ENCODE data around the gene LDB2.

Gene LDB2

GRCh38 chr4:16626945-16627344 lies 271.5 kb downstream of the LDB2 start:
- DNase-seq, result no peak

DNA sequence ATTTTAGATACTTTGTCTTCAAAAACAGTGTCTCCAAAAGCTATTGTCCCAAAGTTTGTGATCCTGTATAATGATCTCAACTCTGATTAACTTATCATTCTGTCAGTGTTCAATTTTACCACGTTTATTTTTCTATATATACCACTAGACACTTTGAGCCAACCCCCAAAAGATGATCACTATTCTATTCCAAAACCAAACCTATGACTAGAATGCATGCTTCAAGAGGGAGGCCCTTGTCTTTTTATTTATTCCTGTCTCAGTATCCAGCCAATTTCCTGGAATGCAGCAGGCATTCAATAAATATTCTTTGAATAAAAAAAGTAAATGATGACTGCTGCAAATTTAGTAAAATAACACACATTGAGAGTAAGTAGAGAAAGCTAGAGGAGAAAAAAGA lies 275.6 kb downstream of the LDB2 start:
- DNase-seq, result no peak

GRCh38 chr4:16617435-16617834 lies 281.0 kb downstream of the LDB2 start:
- no peak for DNase-seq

DNA sequence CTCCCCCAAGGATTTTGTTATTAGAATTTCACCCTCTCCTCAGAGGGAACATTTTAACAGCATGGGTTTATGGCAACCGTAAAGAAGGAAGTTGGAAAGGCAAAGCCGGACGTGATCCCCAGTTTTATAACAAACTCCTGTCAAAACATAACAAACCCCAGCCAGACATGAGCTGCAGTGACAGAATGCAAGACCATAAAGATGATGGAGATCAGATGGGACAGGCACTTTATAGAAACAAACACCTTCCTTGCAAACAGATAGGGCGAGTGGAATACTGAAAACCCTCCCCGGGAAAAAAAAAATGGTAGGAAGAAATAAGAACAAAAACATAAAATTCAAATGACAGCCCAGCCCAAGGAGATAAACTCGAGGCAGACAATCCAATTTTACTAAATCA lies 281.4 kb downstream of the LDB2 start:
- DNase-seq, result no peak

GRCh38 chr4:16609170-16609758 lies 289.2 kb downstream of the LDB2 start:
- no peak for DNase-seq

- DNase-seq, result no peak
These were observed 289.8 kb downstream of the LDB2 start for GRCh38 chr4:16608611-16609125.

GRCh38 chr4:16608123-16608522 lies 290.3 kb downstream of the LDB2 start:
- DNase-seq, result no peak

GRCh38 chr4:16607241-16608066 lies 291.0 kb downstream of the LDB2 start:
- DNase-seq, result no peak

GRCh38 chr4:16606691-16607090 lies 291.8 kb downstream of the LDB2 start:
- no peak for DNase-seq

GRCh38 chr4:16603178-16603577 lies 295.3 kb downstream of the LDB2 start:
- no peak for DNase-seq

GRCh38 chr4:16598597-16599206 lies 299.7 kb downstream of the LDB2 start:
- DNase-seq, result no peak

- DNase-seq, result no peak
These were observed 300.4 kb downstream of the LDB2 start for GRCh38 chr4:16597845-16598596.

DNA sequence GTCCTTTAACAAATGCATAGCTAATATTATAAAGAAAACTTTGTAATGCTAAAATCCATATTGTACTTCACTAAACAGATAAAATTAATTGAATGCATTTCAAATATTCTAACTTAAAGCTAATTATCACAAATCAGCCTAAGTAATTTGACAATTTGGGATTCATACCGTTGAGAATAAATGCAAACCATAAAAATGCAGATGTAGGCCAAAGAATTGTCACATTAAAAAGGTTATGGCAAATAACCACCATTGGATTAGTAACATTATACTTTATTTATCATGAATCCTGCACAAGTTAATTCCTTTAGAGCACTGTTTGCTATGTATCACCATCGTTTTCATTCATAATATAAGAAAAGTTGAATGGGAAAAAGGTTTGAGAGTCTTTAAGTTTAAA lies 301.0 kb downstream of the LDB2 start:
- no peak for DNase-seq

DNA sequence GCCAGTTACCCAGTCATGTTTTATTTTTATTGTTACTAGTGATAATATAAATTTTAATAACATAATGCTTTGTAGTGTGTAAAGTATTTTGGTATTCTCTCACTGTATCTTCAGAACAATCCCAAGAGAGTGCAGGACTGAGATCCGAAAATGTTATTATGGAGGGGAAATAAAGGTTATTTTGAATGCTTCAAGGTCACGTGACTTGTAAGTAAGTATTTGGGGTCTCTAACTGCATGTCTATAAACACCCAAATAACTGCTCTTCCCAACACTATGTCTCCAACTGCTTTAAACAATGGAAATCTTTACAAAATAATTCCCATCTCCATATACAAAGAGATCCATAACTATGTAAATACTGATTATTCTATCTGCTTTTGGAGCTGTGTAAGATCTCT lies 302.2 kb downstream of the LDB2 start:
- DNase-seq, result no peak

- no peak for DNase-seq
These were observed 304.3 kb downstream of the LDB2 start for GRCh38 chr4:16594128-16594527.

DNA sequence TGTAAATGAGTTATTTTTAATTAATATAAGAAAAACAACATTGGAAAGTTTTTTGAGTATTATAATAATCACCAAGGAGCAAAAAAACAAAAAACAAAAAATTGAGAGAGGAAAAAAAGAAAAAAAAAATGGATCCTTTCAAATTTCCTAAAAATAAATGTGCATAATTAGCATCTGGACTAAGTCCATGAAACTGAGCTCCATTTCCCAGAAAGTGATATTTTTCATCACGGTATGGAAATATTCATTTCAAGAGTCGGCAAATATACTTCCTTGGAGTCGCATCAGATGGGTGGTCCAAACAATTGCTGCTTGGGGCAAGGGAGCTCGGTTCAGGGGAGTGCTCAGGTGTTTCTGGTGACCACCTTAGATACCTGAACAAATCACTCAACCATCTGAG lies 305.1 kb downstream of the LDB2 start:
- DNase-seq, result no peak

- no peak for DNase-seq
These were observed 307.1 kb downstream of the LDB2 start for GRCh38 chr4:16591272-16591826.

DNA sequence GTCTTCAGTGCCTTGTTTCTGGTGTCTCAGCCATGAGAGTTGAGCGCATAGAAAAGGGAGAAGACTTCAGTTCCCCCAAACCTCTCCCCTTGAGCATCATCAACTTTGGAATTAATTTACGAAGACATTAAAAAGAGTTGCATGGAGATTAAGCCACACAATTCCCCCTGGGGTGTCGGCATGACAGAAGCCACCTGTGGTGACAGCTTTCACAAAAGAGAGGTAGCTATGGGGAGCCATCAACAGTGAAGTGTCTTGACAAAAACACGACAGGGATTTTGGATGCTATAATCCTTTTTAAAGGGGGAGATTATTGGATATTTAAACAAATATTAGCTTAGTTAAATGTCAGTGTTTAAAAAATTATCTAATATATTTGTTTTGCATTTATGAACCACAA lies 307.6 kb downstream of the LDB2 start:
- DNase-seq, result no peak

- DNase-seq, result no peak
These were observed 309.8 kb downstream of the LDB2 start for GRCh38 chr4:16588651-16589050.

DNA sequence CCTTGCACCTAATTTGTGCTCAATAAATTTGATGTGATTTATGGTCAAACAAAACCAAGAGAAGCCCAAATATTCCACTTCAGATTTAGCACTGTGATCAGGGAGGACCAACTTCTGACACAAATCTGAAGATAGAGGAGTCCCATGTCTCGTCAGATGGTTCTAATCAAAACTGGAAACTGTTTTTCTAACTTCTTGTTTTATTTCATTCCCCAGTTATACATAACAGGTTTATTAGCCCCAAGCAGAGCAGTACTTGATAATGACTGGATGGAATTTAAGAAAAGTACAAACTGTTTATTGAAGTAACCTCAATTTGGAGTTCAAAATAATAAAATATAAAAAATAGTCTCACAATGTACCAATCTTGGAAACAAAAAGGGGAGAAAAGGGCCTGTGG lies 310.3 kb downstream of the LDB2 start:
- no peak for DNase-seq

DNA sequence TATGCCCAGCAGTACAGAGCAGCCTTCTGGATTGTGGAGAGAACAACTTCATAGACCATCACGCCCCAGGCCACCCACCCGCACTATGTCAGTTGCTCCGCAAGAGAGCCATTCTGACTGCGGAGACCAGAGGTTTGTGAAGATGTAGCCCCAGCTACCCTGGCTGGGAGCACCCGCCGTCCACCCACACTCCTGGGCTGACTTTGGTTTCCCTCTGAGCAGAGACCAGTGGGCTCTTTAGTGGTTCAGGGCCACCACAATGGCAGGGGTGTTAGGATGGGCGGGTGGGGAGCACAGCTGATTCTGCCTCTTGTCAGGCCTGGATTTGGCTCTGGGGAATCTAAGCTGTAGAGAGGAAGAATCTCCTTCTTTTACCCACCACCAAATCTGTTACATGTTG lies 313.4 kb downstream of the LDB2 start:
- no peak for DNase-seq

DNA sequence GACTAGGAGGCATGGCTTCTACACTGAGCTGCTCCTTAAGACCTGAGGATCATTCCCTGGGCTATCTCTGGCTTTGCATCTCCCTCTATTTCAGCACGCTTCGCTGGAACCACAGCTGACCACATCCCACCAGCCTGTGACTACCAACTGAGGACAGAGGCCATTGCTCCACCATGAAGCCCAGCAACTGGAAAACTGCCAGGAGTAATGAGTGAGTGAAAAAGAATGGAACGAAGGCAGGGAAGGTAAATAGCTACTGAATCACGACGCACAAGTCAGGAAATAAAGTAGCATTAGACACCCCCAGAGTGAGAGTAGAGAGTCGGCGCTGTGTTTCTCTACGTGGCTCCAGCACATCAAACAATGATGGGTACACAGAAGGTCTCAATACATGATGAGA lies 314.7 kb downstream of the LDB2 start:
- no peak for DNase-seq

DNA sequence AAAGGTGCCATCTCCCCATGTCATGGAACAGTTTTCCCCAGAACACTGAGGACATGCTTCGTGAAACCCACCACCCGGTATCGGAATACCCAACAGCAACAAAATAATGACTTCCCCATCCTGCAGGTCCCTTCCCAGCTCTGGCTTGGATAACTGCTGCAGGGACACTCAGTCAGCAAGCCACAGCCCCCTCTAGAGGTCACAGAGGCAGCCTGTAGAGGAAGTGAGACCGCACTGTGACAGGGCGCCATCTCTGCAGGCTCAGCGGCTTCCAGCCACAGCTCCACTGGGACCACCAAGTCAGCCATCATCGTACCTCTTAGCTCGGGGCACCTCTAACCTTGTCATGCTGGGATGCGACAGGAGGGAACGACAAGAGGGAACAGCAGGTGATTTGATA lies 315.9 kb downstream of the LDB2 start:
- no peak for DNase-seq

All from CD4-positive, alpha-beta T cell treated with Interleukin-17A for 1 hour (primary cell).